Activated T-helper 9 cell treated with anti-CD3 and anti-CD28 coated beads, Interleukin-2, amount 50 U/mL, for 16 hours (primary cell): ENCODE measurements around the gene PRKACA.
"Not testable (repeated sequence)": the region's sequence is repeated elsewhere in the genome, so short reads cannot be mapped to it uniquely, and the experiment has no call there.

ENCODE experiments used
- DNase-seq: peaks from one replicate; pipeline ENCODE4 v3.0.0-alpha.2; 2020; ENCODE audit warnings: low read depth

Gene PRKACA

DNA sequence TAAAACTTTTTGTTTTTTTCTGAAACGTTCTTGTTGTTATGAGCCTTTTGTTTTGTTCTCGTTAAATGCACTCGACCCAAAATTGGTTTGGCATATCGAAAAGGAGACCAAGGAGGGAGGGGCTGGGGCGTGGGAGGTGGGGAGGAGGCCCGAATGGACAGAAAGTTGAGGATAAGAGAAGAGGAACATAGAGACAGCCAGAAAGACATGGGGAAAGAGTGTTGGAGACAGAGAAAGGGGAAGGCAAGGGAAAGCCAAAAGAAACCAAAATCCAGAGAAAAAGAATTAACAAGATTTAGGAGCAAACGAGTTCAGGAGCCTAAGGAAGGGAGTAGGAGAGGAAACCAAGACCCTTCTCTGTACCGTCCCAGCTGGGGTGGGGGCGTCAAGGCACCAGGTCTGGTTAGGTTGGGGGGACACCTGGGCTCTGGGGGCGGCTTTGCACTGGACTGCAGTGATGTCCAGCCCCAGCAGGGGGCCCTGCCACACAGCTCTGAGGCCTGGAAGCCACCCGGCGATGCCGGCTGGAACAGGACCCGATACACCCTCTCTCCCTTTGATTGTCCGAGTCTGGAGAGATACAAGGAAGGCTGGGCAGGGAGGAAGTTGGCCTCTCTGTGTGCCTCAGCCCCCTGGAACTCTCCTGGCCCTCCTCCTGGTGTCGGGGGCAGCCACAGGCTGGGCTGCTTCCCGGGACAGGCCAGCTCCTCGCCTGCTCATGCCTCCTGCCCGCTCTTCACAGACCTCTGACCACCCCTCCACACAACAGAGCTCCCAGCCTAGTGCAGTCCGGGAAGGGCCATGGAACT, 30.4 kb upstream of the PRKACA start:
- DNase-seq: peak; percentile 35

GRCh38 chr19:14146789-14147216, 29.2 kb upstream of the PRKACA start:
- no peak for DNase-seq

DNA sequence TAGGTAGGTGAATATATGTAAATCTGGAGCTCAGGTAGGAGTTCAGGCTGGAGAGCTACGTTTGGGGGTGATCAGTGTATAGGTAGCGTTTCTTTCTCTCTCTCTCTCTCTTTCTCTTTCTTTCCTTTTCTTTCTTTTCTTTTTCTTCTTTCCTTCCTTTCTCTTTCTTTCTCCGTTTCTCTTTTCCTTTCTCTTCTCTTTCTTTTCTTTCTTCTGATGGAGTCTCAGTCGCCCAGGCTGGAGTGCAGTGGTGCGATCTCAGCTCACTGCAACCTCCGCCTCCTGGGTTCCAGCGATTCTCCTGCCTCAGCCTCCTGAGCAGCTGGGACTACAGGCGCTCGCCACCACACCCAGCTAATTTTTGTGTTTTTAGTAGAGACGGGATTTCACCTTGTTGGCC, 28.6 kb upstream of the PRKACA start:
- not testable (repeated sequence) for DNase-seq

GRCh38 chr19:14145381-14145780, 27.8 kb upstream of the PRKACA start:
- no peak for DNase-seq

DNA sequence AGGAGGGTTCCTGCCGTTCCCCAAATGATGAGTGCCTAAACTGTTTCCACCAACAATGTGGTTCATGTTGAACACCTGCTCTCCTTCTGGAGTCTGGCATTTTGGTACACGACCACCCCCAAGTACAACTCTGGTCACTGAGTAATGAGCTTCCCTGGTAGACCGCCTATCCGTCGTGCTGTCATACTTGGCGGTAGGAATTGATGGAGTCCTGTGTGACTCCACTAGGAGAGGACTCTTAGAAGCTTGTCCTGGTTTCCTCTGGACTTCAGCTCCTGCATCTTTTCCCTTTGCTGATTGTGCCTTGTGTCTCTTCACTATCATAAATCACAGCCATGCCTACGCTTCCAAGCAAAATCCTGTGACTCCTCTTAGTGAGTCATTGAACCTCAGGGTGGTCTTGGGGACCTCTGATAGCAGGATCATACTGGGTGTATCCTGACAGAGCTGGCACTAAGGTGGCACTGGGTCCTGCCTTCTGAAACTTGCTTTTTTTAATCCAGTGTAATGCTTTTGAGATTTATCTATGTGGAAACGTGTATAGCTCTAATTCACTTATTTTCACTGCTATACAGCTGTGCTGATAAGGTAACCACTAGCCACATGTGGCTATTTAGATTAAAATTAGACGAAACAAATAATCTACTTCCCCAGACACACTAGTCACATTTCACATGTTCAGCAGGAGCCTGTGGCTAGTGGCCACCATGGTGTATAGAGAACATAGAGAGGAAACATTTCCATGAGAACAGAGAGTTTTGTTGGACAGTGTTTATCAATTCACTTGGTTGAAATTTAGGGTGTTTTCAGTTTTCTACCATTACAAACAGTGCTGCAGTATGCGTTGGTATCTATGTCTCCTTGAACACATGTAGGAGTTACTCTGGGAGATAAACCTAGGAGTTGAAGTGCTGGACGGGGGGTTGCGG, 25.0 kb upstream of the PRKACA start:
- DNase-seq: no peak

DNA sequence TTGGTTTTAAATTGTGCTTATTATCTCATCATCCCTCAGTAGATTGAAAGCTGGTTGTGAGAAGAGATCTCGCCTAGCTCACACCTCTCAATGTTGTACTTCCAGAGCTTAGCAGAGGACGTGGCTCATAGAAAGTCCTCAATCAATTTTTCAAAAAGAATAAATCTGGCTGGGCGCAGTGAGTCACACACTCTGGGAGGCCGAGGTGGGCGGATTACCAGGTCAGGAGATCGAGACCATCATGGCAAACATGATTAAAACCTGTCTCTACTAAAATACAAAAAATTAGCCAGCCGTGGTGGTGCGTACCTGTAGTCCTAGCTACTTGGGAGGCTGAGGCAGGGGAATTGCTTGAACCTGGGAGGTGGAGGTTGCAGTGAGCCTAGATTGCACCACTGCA, 23.5 kb upstream of the PRKACA start:
- no peak for DNase-seq

GRCh38 chr19:14139944-14140343, 22.4 kb upstream of the PRKACA start:
- no peak for DNase-seq

- DNase-seq: no peak
Measured at GRCh38 chr19:14138576-14139265, 21.2 kb upstream of the PRKACA start.

- peak; percentile 97 for DNase-seq
Measured at GRCh38 chr19:14136509-14137281, 19.1 kb upstream of the PRKACA start, which contains the start of gene ASF1B. TSS of gene ASF1B (minus strand) at chr19:14136589. CDS start at chr19:14136456, 133 bp downstream.

DNA sequence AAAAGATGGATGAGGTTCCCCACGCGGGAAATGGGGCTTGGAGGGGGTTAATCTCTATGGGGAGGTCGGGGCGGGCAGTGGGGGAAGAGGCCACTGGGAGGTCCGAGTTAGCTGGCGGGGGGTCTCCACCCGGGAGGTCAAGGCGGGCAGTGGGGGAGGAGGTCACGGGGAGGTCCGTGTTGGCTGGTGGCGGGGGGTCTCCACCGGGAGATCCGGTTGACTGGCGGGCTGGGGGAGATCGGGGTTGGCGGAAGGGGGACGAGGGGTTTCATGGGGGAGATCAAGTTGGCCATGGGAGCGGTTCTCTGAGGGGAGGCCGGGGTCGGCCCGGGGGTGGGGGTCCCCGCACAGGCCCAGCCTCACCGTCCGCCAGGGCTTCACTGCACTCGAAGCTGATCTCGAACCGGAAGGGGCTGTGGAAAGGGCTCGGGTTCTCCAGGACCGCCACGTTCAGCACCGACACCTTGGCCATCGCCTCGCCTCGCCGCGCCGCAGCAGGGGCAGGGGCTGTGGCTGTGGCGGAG, 18.5 kb upstream of the PRKACA start:
- DNase-seq: no peak

DNA sequence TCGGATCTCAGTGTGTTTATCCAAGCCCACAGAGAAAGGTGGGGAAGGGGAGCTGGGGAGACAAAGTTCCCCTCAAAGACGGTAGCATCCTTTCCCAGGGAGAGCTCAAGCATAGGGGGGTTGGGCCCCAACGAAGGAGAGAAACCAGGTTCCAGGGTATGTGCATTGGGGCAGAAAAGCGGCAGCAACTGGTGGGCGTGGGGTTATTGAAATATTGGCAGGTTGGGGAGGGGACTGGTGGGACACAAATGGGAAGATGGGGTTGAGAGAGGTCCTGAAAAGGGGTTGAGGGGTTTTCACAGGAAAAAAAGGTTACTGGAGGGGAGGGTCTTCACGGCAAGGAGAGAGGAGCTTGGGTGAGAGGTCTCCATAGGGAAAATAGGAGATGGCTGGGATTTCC, 17.8 kb upstream of the PRKACA start:
- DNase-seq: no peak

GRCh38 chr19:14127929-14128509, 10.5 kb upstream of the PRKACA start:
- no peak for DNase-seq

DNA sequence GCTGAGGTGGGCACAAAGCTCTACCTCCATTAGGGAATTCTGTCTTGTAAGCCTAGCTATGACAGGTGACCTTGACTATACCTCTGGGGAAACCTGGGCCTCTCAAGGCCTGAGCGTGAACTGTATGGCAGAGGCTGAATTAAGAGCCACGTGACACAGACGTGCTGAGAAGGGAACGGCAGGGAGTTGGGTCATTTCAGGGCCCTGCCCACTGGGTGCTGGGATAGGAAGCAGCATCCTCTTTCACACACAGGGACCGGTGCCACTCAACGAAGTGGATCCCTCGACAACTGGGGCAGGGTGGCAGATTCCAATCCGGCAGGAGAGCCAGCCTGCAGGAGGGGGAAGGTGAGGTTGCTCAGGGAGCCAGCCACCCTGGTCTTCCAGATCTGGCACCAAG, 9.6 kb upstream of the PRKACA start:
- no peak for DNase-seq

DNA sequence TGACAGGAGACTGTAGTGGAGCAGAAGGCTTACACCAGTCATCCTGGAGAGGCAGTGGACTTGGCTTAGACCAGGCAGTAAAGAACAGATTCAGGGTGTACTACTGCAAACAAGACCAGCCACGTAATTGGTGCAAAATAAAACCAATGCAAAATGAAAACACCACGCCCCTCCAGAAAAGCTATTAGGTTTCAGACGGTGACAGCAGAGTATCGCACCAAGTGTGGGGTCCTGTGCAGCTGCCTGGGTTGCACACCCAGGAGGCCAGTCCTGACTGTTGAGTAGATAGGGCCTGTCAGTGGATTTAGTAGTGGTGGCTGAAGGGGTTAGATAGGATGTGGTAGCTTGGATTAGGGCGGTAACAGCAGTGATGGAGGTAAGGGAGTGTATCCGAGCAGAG, 5.4 kb upstream of the PRKACA start:
- DNase-seq: no peak

DNA sequence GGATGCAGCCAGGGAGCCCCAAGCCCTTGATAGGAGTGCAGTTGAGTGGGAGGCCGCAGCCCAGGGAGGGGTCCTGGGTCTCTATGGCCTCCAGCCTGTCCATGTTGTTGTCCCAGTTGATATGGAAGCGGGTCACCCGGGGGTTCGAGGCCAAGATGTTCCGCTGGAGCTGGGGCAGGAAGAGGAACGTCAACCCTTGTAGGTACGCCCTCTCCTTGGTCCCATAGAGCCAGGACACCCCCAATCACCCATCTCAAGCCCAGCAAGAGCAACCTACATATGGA, 2.9 kb upstream of the PRKACA start:
- DNase-seq: no peak

- DNase-seq: no peak
Measured at GRCh38 chr19:14119644-14120496, 2.3 kb upstream of the PRKACA start.

DNA sequence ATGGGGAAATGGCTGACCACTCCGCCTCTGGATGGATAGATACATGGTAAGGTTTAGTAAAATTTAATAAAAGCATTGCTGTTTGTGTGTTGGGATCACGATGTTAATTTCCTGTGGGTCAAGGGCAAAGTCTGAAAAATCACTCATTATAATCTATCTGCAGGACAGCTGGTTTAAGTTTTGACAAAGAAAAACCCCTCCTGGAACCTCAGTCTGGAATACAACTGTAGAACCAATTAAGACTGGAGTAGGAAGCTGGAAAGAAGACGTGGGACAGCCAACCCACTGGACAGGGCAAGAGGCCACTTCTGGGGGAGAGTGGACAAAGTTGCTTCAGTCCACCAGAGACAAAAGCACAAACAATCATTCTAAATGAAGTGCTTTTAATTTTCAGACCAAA, 1.6 kb upstream of the PRKACA start:
- no peak for DNase-seq

DNA sequence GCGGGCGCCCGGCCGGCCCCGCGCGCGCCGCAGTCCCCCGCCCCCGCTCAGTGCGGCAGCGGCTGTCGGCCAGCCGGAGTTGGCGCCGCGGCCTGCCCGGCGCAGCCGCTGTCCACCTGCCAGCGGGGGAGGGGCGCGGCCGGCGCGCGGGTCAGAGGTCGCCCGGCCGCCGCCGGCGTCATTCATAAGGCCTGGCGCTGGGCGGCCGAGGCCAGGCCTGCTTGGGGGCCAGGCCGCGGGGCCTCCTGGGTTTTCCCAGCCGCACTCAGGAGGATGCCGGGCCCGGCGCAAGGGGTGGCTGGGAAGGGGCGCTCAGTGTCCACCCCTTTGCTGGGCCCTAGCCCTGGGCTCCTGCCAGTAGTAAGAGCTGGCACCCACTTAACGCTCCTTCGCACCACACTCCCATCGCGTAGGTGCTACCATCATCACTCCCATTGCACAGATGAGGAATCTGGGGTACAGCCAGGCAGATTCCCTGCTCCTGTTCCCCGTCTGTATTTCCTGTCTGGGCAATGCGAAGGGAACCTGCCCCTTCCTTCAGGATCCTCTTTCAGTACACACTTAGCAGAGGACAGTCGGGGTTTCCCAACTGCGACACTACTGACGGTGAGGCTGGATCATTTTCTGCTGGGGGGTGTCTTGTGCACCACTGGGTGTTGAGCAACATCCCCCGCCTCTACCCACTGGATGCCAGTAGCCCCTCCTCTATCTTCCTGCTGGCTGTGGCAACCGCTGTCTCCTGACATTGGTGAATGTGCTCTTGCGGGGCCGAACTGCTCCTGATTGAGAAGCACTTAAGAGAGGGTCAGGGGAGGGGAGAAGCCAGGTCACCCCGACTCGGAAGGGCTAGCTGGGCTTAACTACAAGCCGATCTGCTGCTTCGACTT, 846 bp upstream of the PRKACA start:
- no peak for DNase-seq

GRCh38 chr19:14116918-14117578, 514 bp downstream of the PRKACA start:
- no peak for DNase-seq
